GM12865 (cell line): ENCODE measurements around the gene C1orf52.
A peak's percentile ranks its signal among the peaks of the same experiment; 100 is the strongest.

Source experiments
- DNase-seq: peaks from one replicate; pipeline ENCODE4 v3.0.0; 2010; ENCODE audit warnings: low read depth
- H3K4me3 ChIP-seq: 2 replicates; pipeline ENCODE4 v1.5.1; 2011; ENCODE audit warnings: mild to moderate bottlenecking, low read depth, low read length, control low read depth
- TF ChIP-seq, protein P1 (sequence below): IDR thresholded peaks from 2 replicates; pipeline ENCODE4 v1.5.1; 2011; ENCODE audit warnings: low read length, control low read depth, low read depth, inconsistent platforms; ENCODE audit not compliant: insufficient read depth; ENCODE audit errors: missing control alignments

Gene C1orf52

DNA sequence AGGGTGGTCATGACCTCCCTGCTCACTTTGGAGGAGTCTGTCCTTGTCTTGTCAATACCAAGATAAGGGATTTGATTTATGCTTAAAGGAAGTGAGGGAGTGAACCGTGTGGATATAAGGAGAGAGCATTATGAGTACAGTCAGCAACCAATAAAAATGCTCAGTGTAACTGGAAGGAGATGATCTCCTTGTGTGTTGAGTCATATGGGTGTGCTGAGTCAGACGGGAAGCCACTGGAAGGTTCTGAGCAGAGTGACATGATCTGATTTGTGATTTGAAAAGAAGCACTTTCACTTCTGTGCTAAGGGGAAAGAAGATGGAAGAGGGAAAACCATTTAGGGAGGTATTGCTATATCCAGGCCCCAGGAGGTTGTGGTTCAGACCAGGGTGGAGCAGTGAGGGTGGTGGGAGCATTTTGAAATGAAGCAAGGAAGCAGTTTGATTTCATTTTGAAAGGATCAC, 19.4 kb upstream of the C1orf52 start:
- TF ChIP-seq, protein P1, sequence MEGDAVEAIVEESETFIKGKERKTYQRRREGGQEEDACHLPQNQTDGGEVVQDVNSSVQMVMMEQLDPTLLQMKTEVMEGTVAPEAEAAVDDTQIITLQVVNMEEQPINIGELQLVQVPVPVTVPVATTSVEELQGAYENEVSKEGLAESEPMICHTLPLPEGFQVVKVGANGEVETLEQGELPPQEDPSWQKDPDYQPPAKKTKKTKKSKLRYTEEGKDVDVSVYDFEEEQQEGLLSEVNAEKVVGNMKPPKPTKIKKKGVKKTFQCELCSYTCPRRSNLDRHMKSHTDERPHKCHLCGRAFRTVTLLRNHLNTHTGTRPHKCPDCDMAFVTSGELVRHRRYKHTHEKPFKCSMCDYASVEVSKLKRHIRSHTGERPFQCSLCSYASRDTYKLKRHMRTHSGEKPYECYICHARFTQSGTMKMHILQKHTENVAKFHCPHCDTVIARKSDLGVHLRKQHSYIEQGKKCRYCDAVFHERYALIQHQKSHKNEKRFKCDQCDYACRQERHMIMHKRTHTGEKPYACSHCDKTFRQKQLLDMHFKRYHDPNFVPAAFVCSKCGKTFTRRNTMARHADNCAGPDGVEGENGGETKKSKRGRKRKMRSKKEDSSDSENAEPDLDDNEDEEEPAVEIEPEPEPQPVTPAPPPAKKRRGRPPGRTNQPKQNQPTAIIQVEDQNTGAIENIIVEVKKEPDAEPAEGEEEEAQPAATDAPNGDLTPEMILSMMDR = no peak
- DNase-seq = peak; percentile 75
- H3K4me3 ChIP-seq = peak overlapping the region; percentile 12; the same call in 1 of the 2 replicates

DNA sequence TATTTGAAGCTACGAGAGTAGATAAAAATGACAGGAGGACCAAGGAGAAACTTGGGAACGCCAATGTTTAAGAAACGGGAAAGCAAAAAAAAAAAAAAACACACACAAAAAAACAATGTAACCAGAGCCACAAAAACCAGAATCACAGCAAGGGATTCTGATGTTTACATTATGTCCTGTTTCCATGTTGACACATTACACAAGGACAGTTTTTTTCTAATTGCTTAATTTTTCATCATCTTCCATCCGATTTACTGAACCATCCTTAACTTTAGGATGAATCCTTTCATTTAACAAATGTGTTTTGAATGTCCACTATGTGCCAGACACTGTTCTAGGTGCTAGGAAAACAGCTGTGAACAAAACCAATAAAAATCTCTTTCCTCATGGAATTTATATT, 18.3 kb upstream of the C1orf52 start:
- no peak for DNase-seq
- TF ChIP-seq, protein P1 = no peak
- H3K4me3 ChIP-seq = no peak overlapping the region

DNA sequence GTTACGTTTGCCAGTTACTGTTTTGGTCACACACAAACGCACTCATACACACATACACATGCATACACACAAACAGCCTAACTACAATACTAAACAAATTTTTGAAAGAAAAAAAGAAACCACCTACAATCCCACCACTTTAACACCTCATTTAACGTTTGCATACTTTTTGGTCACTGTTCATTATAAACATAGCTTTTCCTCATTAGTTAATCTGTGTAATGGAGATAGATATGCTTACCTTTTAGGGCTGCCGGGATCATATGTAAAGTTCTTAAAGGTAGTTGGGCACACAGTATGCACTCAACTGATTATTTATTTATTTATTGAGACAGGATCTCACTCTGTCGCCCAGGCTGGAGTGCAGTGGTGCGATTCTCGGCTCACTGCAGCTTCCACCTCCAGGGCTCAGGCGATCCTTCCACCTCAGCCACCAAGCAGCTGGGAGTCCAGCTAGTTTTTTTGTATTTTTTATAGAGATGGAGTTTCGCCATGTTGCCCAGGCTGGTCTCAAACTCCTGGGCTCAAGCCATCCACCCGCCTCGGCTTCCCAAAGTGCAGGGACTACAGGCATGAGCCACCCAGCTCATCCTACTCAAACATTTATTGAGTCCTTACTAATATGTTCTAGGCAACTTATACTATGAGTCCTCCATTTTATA, 17.6 kb upstream of the C1orf52 start:
- TF ChIP-seq, protein P1 = no peak
- peak overlapping the region; percentile 46 for H3K4me3 ChIP-seq
- DNase-seq = no peak

DNA sequence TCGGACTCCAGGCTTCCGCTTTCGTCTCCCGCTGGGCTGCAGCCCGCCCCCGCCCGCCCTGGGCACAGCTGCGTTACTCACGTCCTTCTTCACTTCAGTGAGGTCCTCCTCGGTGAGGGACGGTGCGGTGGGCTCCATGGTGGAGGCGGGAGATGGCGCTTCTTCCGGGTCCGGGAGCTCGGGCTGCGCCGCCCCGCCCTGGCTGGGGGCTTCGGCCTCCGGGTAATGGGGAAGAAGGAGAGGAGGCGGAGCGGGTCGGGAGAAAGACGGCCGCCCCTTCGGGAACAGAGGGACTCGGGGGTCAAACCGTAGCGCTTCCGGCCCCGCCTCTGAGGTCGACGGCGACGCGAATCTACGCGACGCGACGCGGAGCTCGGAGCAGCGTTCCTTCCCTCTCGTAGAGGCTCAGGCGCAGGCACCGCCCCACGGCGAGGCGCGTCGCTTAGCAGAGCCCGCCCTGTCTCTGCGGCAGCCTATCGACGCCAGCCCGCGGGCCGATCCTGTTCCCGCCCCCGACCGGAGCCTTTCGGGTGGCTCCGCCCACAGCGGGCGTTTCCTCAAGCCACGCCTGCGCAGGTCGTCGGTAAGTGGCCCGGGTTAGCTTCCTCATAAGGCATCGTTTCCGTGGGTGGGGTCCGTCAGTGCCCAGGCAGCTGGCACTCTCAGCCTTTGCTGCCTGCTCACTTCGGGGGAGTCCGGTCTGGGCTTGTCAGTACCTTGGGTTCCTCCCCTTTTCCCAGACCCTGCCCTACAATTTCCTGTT, 16.9 kb upstream of the C1orf52 start, which contains the start of gene BCL10:
TSS of gene BCL10 (minus strand) at position 418 of the 763 bp plus-strand sequence. CDS start at position 138, 280 bp downstream.
- peak; percentile 99 for DNase-seq
- TF ChIP-seq, protein P1 = no peak
- H3K4me3 ChIP-seq = peak within 1 kb of the TSS; percentile 99

DNA sequence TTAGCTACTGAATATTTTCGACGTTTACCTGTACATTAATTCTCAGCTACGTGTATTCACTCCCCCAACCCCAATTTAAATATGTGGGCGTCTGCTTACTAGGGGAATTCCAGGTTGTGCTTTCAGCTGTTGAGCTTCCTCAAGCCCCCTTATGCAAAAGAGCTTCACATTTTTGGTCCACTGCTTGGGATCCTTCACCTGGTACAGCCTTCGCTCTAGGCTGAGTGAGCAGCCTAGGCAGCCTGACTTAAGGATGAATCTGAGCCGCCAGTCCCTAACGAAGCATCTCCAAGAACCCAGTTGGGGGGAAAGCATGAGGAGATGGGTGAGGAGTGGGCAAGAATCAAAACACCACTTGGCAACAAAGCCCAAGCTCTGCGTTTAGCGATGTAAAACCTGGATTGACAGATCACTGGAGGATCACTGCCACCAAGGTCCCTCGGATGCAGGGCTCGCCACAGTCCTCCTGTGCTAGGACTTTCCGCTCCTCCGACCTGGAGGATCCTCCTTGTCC, 16.3 kb upstream of the C1orf52 start:
- H3K4me3 ChIP-seq = peak overlapping the region; percentile 99
- TF ChIP-seq, protein P1 = no peak
- peak; percentile 66 for DNase-seq

DNA sequence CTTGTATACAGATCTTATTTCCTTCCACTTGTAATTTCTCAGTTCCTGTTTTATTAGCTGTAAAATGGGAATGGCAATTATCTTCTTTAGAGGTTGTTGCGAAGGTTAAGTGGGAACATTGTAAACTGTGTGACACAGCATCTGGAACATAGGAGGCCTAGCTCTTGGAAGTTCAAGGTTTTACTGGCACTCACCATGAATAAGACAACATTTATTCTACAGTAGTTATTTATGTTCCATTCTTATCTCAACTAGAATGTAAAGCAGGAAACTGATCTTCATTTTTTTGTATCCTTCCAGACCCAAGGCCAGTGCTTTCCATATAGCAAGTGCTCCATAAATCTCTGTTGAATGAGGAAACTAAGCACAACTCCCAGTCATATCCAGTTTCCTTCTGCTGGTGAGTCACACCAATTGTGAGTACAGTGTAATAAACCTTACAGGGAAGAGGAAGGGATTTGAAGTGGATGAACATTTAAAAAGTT, 15.5 kb upstream of the C1orf52 start:
- H3K4me3 ChIP-seq = peak overlapping the region; percentile 99
- DNase-seq = no peak
- TF ChIP-seq, protein P1 = no peak
